ENCODE measurements around the gene TANGO6.

- TF ChIP-seq ZNF687 (IDR thresholded peaks at IDR 0.05) (no peak), CTCF (IDR thresholded peaks at IDR 0.05 in 2 of 3, conservative IDR thresholded peaks at IDR 0.05 in 1 of 3; ENCODE audit: control insufficient read depth in 2 of 3, extremely low read depth in 1 of 3, insufficient read depth in 1 of 3, low read depth in 3 of 3, low read length in 3 of 3) (peak; percentile 83 to 91 (median 84)), SKIL (IDR thresholded peaks at IDR 0.05; ENCODE audit: low read depth, poor library complexity, severe bottlenecking) (no peak), CHD2 (IDR thresholded peaks at IDR 0.05; ENCODE audit: borderline replicate concordance, low read depth, low read length) (no peak), ATF2 (IDR thresholded peaks at IDR 0.05; ENCODE audit: low read length) (no peak), CUX1 (IDR thresholded peaks at IDR 0.05; ENCODE audit: insufficient replicate concordance, low read depth, low read length) (no peak), POLR2AphosphoS5 (IDR thresholded peaks at IDR 0.05; ENCODE audit: low read length) (no peak), POLR2A (IDR thresholded peaks at IDR 0.05; ENCODE audit: low read depth, low read length) (no peak), PKNOX1 (IDR thresholded peaks at IDR 0.05) (no peak), SIN3A (IDR thresholded peaks at IDR 0.05; ENCODE audit: low read depth, low read length) (no peak), NR2C2 (IDR thresholded peaks at IDR 0.05; ENCODE audit: borderline replicate concordance, control insufficient read depth, insufficient read length, low read depth) (no peak), BACH1 (IDR thresholded peaks at IDR 0.05; ENCODE audit: borderline replicate concordance) (no peak), MXI1 (IDR thresholded peaks at IDR 0.05; ENCODE audit: low read depth, low read length) (no peak), JUND (IDR thresholded peaks at IDR 0.05; ENCODE audit: low read depth, low read length) (no peak)
Measured at GRCh38 chr16:69112285-69113129, 269.2 kb downstream of the TANGO6 start.
